H1 (cell line): ENCODE results near the gene EVI5. TPM values are rescaled to one million over a fixed set of nuclear protein-coding genes. Genes with fewer than 3 reads are reported as not detected.
A peak's percentile ranks its signal among the peaks of the same experiment; 100 is the strongest.
"Not testable (repeated sequence)": the region's sequence is repeated elsewhere in the genome, so short reads cannot be mapped to it uniquely, and the experiment has no call there.

Experiments used
- CTCF ChIA-PET: fragments of 300-600 bp; sonication (Branson Sonifier 250); formaldehyde crosslinking; loops from one replicate; lab custom pipeline; 2021; ENCODE audit not compliant: partially characterized antibody; lab: Charles Lee
- POLR2A ChIA-PET: fragments of 300-600 bp; sonication (Branson Sonifier 250); formaldehyde crosslinking; loops from one replicate; lab custom pipeline; 2021; ENCODE audit warnings: inconsistent platforms; ENCODE audit not compliant: partially characterized antibody; lab: Charles Lee
- DNase-seq, 2 experiments: peaks; one replicate each; pipeline versions ENCODE4 v3.0.0 to v3.0.0-alpha.2; 2010 to 2022; ENCODE audit warnings: low spot score in 2 of 2, low read depth in 1 of 2, mixed read lengths in 1 of 2
- FAIRE-seq: peaks from 2 replicates; lab custom pipeline; 2011; peaks lifted over from hg19 to GRCh38; lab: Jason Lieb, UNC
- H2AFZ ChIP-seq: 2 replicates; pipeline ENCODE4 v1.8.1; 2012; ENCODE audit warnings: low read length, inconsistent platforms
- H2AK5ac ChIP-seq: 2 replicates; pipeline ENCODE4 v1.6.1; 2013; ENCODE audit warnings: low read depth, low read length
- H2BK120ac ChIP-seq: replicated peaks from 2 replicates; pipeline ENCODE3; 2013; ENCODE audit warnings: low read depth, low read length, inconsistent platforms
- H2BK12ac ChIP-seq: 2 replicates; pipeline ENCODE4 v1.6.1; 2013; ENCODE audit warnings: low read depth, low read length
- H2BK15ac ChIP-seq: 2 replicates; pipeline ENCODE4 v1.6.1; 2013; ENCODE audit warnings: low read length
- H2BK20ac ChIP-seq: 2 replicates; pipeline ENCODE4 v1.6.1; 2013; ENCODE audit warnings: low read length
- H2BK5ac ChIP-seq: 2 replicates; pipeline ENCODE4 v1.6.1; 2013; ENCODE audit warnings: low read depth, low read length
- H3K14ac ChIP-seq: 2 replicates; pipeline ENCODE4 v1.6.1; 2013; ENCODE audit warnings: inconsistent platforms; ENCODE audit not compliant: insufficient read length
- H3K18ac ChIP-seq: 2 replicates; pipeline ENCODE4 v1.6.1; 2013; ENCODE audit warnings: low read length; ENCODE audit errors: extremely low read depth
- H3K23ac ChIP-seq: 2 replicates; pipeline ENCODE4 v1.6.1; 2013; ENCODE audit warnings: inconsistent platforms; ENCODE audit not compliant: insufficient read length
- H3K23me2 ChIP-seq: 2 replicates; pipeline ENCODE4 v1.6.1; 2013; ENCODE audit warnings: low read depth, low read length
- H3K27ac ChIP-seq: 2 replicates; pipeline ENCODE4 v1.6.1; 2011; ENCODE audit warnings: low read depth, low read length, inconsistent platforms
- H3K27me3 ChIP-seq, 4 experiments: replicated peaks in 1 of 4; 1 replicate in 1 of 4; 2 replicates in 3 of 4; pipeline versions ENCODE4 v1.6.1 to v1.8.1; 2011 to 2013; ENCODE audit warnings: low read length in 3 of 4, mild to moderate bottlenecking in 3 of 4, inconsistent platforms in 2 of 4, mixed read lengths in 2 of 4, moderate library complexity in 1 of 4; ENCODE audit not compliant: control insufficient read depth in 3 of 4, insufficient read depth in 3 of 4; ENCODE audit errors: extremely low read depth in 1 of 4
- H3K36me3 ChIP-seq, 4 experiments: 2 replicates each; pipeline versions ENCODE4 v1.6.1 to v1.8.1; 2011 to 2013; ENCODE audit warnings: mild to moderate bottlenecking in 4 of 4, low read length in 3 of 4, moderate library complexity in 2 of 4, control low read depth in 1 of 4, inconsistent platforms in 1 of 4; ENCODE audit not compliant: insufficient read depth in 4 of 4, control insufficient read depth in 2 of 4
- H3K4ac ChIP-seq: replicated peaks from 2 replicates; pipeline ENCODE3; 2013; ENCODE audit warnings: low read length, low read depth, mixed read lengths, inconsistent platforms; ENCODE audit not compliant: insufficient read length
- H3K4me1 ChIP-seq, 4 experiments: replicated peaks in 1 of 4; 1 replicate in 1 of 4; 2 replicates in 3 of 4; pipeline versions ENCODE4 v1.6.1 to v1.8.1; 2011 to 2013; ENCODE audit warnings: low read length in 3 of 4, inconsistent platforms in 2 of 4, mixed read lengths in 1 of 4; ENCODE audit not compliant: insufficient read depth in 4 of 4, control insufficient read depth in 3 of 4
- H3K4me2 ChIP-seq, 2 experiments: 2 replicates each; pipeline versions ENCODE4 v1.6.1 to v1.8.1; 2011 to 2013; ENCODE audit warnings: low read depth in 2 of 2, low read length in 2 of 2, control low read depth in 1 of 2, inconsistent platforms in 1 of 2, mild to moderate bottlenecking in 1 of 2; ENCODE audit not compliant: insufficient read depth in 1 of 2
- H3K4me3 ChIP-seq, 4 experiments: fragments of 200-600, 300-600 bp in 1 of 4; sonication (generic), shearing (Covaris generic), sonication (Bioruptor Twin) in 1 of 4; 2 replicates each; pipeline versions ENCODE4 v1.5.1 to v1.8.1; 2011 to 2016; ENCODE audit warnings: low read length in 4 of 4, low read depth in 3 of 4, control low read depth in 2 of 4, inconsistent platforms in 2 of 4, mild to moderate bottlenecking in 2 of 4, mixed read lengths in 1 of 4, moderate library complexity in 1 of 4; ENCODE audit not compliant: insufficient read depth in 2 of 4; ENCODE audit errors: extremely low read depth in 1 of 4
- H3K56ac ChIP-seq: replicated peaks from 2 replicates; pipeline ENCODE3; 2013; ENCODE audit warnings: low read depth, mild to moderate bottlenecking, mixed read lengths, low read length, inconsistent platforms; ENCODE audit not compliant: insufficient read length
- H3K79me1 ChIP-seq: 2 replicates; pipeline ENCODE4 v1.6.1; 2013; ENCODE audit warnings: low read depth, low read length, control low read depth
- H3K79me2 ChIP-seq, 2 experiments: 2 replicates each; pipeline versions ENCODE4 v1.6.1 to v1.8.1; 2012 to 2013; ENCODE audit warnings: low read length in 2 of 2, mild to moderate bottlenecking in 2 of 2, inconsistent platforms in 1 of 2; ENCODE audit not compliant: insufficient read depth in 2 of 2, control insufficient read depth in 1 of 2
- H3K9ac ChIP-seq, 4 experiments: replicated peaks in 1 of 4; 1 replicate in 1 of 4; 2 replicates in 3 of 4; pipeline versions ENCODE4 v1.6.1 to v1.8.1; 2011 to 2013; ENCODE audit warnings: low read depth in 3 of 4, low read length in 3 of 4, control low read depth in 2 of 4, mild to moderate bottlenecking in 2 of 4, moderate library complexity in 2 of 4, inconsistent platforms in 1 of 4; ENCODE audit errors: extremely low read depth in 1 of 4
- H3K9me3 ChIP-seq, 2 experiments: 2 replicates each; pipeline versions ENCODE4 v1.6.1 to v1.8.1; 2012 to 2013; ENCODE audit warnings: mild to moderate bottlenecking in 2 of 2, moderate library complexity in 2 of 2, control low read depth in 1 of 2, inconsistent platforms in 1 of 2, low read depth in 1 of 2, low read length in 1 of 2, mixed read lengths in 1 of 2; ENCODE audit not compliant: insufficient read depth in 2 of 2
- H4K20me1 ChIP-seq, 2 experiments: replicated peaks in 1 of 2; 2 replicates each; pipeline versions ENCODE3 to v1.8.1; 2011 to 2013; ENCODE audit warnings: inconsistent platforms in 2 of 2, low read length in 2 of 2, mild to moderate bottlenecking in 1 of 2; ENCODE audit not compliant: insufficient read depth in 2 of 2, control insufficient read depth in 1 of 2
- H4K5ac ChIP-seq: 2 replicates; pipeline ENCODE4 v1.6.1; 2013; ENCODE audit warnings: low read length, low read depth, mixed read lengths, inconsistent platforms; ENCODE audit not compliant: insufficient read length
- H4K8ac ChIP-seq: 2 replicates; pipeline ENCODE4 v1.8.0; 2013; ENCODE audit warnings: mild to moderate bottlenecking, moderate library complexity, low read length, inconsistent platforms; ENCODE audit not compliant: insufficient read depth; ENCODE audit errors: extremely low read depth
- H4K91ac ChIP-seq: replicated peaks from 2 replicates; pipeline ENCODE3; 2013; ENCODE audit warnings: low read length, mixed read lengths, inconsistent platforms; ENCODE audit not compliant: insufficient read length
- WGBS, 2 experiments: shearing (Covaris generic) in 1 of 2; methylation state at CpG; one replicate each; pipeline versions ENCODE4 v1.1.6 to v1.1.7; 2013 to 2015; ENCODE audit warnings: low lambda C conversion rate in 2 of 2, mixed read lengths in 2 of 2, inconsistent platforms in 1 of 2, low coverage in 1 of 2, missing lambda C conversion rate in 1 of 2; ENCODE audit not compliant: insufficient replicate concordance in 2 of 2, insufficient coverage in 1 of 2, insufficient read length in 1 of 2; ENCODE audit errors: extremely low coverage in 1 of 2, missing lambda C conversion rate in 1 of 2; 5-methylcytosine and 5-hydroxymethylcytosine counted together
- polyA plus RNA-seq, 7 experiments: library from polyadenylated mRNA; depleted of rRNA in 3 of 7; stranded (reverse) in 5 of 7; unstranded in 2 of 7; fragments of >200 nt in 5 of 7; fragments of 200-250 nt in 2 of 7; gene quantifications; 1 replicate in 5 of 7; 2 replicates in 1 of 7; 4 replicates in 1 of 7; pipeline versions ENCODE4 v1.2.1 to v1.2.3, GENCODE V29; 2011 to 2013; ENCODE audit warnings: missing spikeins in 2 of 7, mixed read lengths in 2 of 7
- total RNA-seq: library from RNA; stranded (reverse); fragmentation: NEBNext Ultra II Directional; extraction: Animal tissue kit (Norgen Biotek cat#: 25700); gene quantifications from 2 replicates; pipeline ENCODE4 v1.2.1, GENCODE V29; 2021

The EVI5 gene
- total and polyA plus RNA-seq, 2 of the 8 experiments (the other 6 are each of a cell fraction or from before 2014, with no cell fraction given): 1.7 to 13.7 TPM

DNA sequence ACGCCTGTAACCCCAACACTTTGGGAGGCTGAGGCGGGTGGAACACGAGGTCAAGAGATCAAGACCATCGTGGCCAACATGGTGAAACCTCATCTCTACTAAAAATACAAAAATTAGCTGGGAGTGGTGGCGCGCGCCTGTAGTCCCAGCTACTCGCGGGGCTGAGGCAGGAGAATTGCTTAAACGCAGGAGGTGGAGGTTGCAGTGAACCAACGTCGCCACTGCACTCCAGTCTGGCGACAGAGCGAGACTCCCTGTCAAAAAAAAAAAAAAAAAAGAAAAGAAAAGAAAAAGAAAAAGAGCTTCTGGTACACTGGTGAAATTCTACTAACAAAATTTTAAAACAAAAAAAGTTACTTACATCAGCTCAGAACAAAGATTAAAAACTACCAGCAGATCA lies 1.4 kb downstream of the EVI5 start:
- H4K8ac ChIP-seq, H3K27me3 ChIP-seq, H4K5ac ChIP-seq, H3K79me1 ChIP-seq, H3K14ac ChIP-seq, H3K23me2 ChIP-seq, H3K4me1 ChIP-seq, H3K36me3 ChIP-seq, H3K9ac ChIP-seq, H3K56ac ChIP-seq, H4K20me1 ChIP-seq, H3K27ac ChIP-seq, H2BK15ac ChIP-seq, H2BK12ac ChIP-seq, H3K18ac ChIP-seq, H2BK5ac ChIP-seq, H2BK20ac ChIP-seq, DNase-seq, H2AFZ ChIP-seq, FAIRE-seq, H3K9me3 ChIP-seq, H2BK120ac ChIP-seq, H4K91ac ChIP-seq, H3K23ac ChIP-seq, H3K4ac ChIP-seq, H2AK5ac ChIP-seq: not testable (repeated sequence)
- POLR2A ChIA-PET: interaction anchor here (0.7 to 2.7 kb wide), 3 partner anchors 9 to 49 kb away, joined by 3 to 20 read pairs (median 6); partner anchors contain the start of gene RPL5
- WGBS, 2 experiments: 65% methylated on average over 9 of the region's 14 CpGs; no CpG with 5 or more reads in 1 of the 2 experiments
- Histone ChIP-seq H3K79me2 (peaks cover 0 to 16% of the 10 kb centered on the region in 2 experiments; a peak in 2 of 4 replicates), H3K4me3 (peak overlapping the region in 3 of 4 experiments; percentile 71 to 90 (median 90); a peak in 5 of 8 replicates), H3K4me2 (peak overlapping the region; percentile 82 to 83; a peak in 3 of 4 replicates)
- CTCF ChIA-PET: interaction anchor here (0.7 to 1.2 kb wide), 4 partner anchors 14 to 48 kb away, joined by 3 to 5 read pairs (median 3); no protein-coding TSS in a partner anchor
